Measurements from ENCODE around the gene TTC13.

The TTC13 gene

GRCh38 chr1:230869500-230869899 lies 109.2 kb downstream of the TTC13 start:
- ChIA-PET CTCF (interaction anchor here (1.7 kb wide), 1 partner anchor 31 kb away, joined by 4 read pairs; no protein-coding TSS in a partner anchor), POLR2A (no interaction called here)

GRCh38 chr1:230868736-230869385 lies 109.8 kb downstream of the TTC13 start:
- TF ChIP-seq CTCF (IDR thresholded peaks at IDR 0.05; ENCODE audit: control extremely low read depth, extremely low read depth, low read depth, missing control alignments) = no peak
- POLR2A ChIA-PET = no interaction called here
- peak; percentile 46 for DNase-seq (ENCODE audit: extremely low spot score)
- CTCF ChIA-PET = no interaction called here

More at GRCh38 chr1:230869500-230869899, 109.2 kb downstream of the TTC13 start:
- TF ChIP-seq CTCF (IDR thresholded peaks at IDR 0.05; ENCODE audit: control extremely low read depth, extremely low read depth, low read depth, missing control alignments) = no peak
- no peak for DNase-seq (ENCODE audit: extremely low spot score)

DNA sequence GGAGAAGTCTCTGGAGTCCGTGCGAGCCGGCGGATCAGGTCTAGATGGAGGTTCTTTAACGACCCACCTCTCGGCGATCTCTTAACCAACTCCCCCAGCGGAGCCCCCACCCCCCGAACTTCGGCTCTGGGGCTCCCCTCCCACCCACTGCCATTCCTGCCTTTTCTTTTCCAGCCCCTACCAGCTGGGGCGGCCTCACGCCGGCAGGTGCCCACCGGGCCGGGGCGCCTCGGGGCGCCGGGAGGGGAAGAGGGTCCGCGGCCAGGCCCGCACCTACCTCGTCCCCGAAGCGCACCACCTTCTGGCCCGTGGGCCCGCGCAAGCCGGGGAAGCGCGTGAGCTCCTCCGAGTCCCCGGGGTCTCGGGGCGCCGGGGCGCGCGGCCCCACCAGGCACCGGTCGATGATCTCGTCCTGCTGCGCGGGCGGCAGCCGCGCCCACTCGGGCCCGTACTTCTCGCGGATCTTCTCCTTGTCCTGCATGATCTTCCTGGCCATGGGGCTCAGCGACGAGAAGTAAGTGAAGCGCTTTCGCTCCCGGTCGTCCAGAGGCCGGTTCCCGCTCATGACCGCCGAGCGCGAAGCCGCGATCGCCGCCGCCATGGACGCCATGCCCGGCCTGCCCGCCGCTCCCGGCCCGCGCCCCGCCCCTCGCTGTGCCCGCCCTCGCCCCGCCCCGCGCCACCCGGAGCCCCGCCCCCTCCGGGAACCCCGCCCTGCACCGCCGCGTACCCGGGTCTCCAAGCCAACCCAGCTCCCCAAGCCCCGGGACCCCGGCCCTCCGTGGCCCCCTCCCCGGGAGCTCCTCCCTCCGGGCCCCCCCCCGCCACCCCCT lies 110.5 kb downstream of the TTC13 start, which contains the start of gene C1orf198:
Gene C1orf198, minus strand, starts transcription at position 619 of the 833 bp plus-strand sequence. Its CDS starts 9 bp downstream, at position 610.
- TF ChIP-seq CTCF (IDR thresholded peaks at IDR 0.05; ENCODE audit: control extremely low read depth, extremely low read depth, low read depth, missing control alignments) = no peak
- ChIA-PET POLR2A (no interaction called here), CTCF (interaction anchor here (2.0 kb wide), 1 partner anchor 24 kb away, joined by 4 read pairs; no protein-coding TSS in a partner anchor)
- DNase-seq (ENCODE audit: extremely low spot score) = peak; percentile 91

DNA sequence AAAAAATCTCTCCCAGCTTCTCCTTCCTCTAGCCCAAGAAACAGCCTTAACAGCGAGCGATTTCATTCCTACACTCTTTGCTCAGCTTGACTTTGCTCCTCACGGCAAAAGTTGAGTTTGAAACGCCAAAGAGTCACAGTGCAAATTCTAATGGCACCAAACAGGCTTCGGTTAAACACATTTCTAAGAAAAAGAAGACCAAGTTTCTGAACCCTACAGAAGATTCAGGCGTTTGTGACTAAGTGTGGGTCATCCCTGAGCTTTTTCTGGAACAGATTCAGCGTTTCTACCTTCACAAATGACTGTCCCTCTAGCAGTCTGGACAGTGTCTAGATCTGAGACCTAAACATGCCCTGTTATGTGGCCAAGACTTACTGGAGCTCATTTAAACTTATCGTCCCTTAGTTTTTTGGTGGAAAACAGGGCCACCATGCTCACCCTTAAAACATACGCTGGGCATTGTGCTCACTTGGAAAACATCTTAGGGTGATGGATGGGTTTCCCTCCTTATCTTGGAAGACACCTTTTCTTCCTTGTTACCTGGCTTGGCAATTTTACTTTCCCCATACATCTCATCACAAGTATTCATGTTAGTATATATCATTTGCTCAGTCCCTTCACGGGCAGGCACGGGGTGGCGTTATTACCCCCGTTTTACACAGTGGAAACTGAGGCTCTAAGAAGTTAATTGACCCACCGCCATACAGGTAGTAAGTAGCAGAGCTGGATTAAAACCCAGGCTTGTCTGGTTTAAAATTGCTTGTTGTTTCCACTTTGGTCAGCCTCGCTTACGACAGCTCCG lies 111.4 kb downstream of the TTC13 start:
- TF ChIP-seq CTCF (IDR thresholded peaks at IDR 0.05; ENCODE audit: control extremely low read depth, extremely low read depth, low read depth, missing control alignments) = no peak
- ChIA-PET CTCF (interaction anchor here (2.0 kb wide), 1 partner anchor 23 kb away, joined by 4 read pairs; no protein-coding TSS in a partner anchor), POLR2A (no interaction called here)
- no peak for DNase-seq (ENCODE audit: extremely low spot score)

DNA sequence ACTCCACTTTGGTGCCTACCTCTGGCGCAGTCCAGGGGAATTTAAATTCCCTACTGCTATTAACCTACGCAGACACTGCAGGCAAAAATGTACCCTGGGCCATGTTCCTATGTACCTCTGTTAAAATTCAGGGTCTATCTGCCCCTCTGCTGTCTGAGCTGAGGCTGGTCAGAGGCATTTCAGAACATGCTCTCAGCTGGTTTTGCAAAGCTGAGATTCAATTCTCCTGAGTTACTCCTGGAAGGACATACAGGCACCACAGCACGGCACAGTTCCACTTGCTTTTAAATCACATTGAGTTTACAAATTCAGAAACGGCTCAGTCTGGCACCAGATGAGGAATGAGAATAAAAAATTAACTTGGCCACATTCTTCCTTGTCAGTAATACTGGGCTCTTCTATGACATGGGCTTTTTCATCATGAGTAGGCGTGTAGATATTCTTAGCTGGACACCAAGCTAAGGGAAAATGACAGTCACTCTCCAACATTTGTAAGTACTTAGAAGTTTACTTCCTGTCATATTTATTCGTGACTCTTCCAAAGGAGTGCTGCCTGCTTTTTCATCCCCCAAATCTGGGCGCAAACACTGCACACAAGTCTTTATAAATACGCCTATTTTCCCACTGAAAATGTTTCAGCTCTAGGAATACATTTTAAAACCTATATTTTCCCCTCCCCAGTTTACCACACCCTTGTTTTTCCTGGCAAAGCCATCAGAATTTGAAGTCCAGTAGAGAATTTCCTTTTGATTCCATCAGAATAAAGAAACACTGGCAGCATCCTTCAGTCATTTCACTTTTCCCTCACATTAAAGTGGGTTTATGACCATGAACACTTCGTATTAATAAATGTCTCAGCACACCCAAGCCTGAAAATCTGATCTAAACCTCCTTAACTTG lies 112.2 kb downstream of the TTC13 start:
- POLR2A ChIA-PET = no interaction called here
- DNase-seq (ENCODE audit: extremely low spot score) = no peak
- TF ChIP-seq CTCF (IDR thresholded peaks at IDR 0.05; ENCODE audit: control extremely low read depth, extremely low read depth, low read depth, missing control alignments) = no peak
- CTCF ChIA-PET = interaction anchor here (2.0 kb wide), 1 partner anchor 22 kb away, joined by 4 read pairs; no protein-coding TSS in a partner anchor
